ENCODE measurements around the gene NPAT. TPM values are rescaled to one million over a fixed set of nuclear protein-coding genes. Genes with fewer than 3 reads are reported as not detected.

Gene NPAT
- total and polyA plus RNA-seq, 4 donors = 1.6 to 12.7 (median 5.9) TPM

GRCh38 chr11:108237058-108237481, 14.6 kb upstream of the NPAT start:
- H3K4me3 ChIP-seq (ENCODE audit: low read depth in 1 of 3, low read length in 3 of 3) = no peak overlapping the region
- H3K4me1 ChIP-seq (ENCODE audit: control insufficient read depth in 4 of 4, insufficient read depth in 4 of 4, low read length in 3 of 4) = no peaks in the 10 kb centered on the region
- H3K9me3 ChIP-seq (ENCODE audit: control insufficient read depth in 4 of 4, low read length in 3 of 4) = no peaks in the 10 kb centered on the region
- no peaks in the 10 kb centered on the region for H3K27me3 ChIP-seq (ENCODE audit: control insufficient read depth in 4 of 4, insufficient read depth in 4 of 4, low read length in 3 of 4)
- no peak overlapping the region for H3K27ac ChIP-seq (ENCODE audit: low read depth in 1 of 2, low read length in 2 of 2)
- 83% methylated on average over 1 of the region's 1 CpG for WGBS
- TF ChIP-seq RXRA (IDR thresholded peaks at IDR 0.05) (no peak), RAD21 (IDR thresholded peaks at IDR 0.05) (no peak), CTCF (IDR thresholded peaks at IDR 0.05; ENCODE audit: low read depth, low read length, missing input control) (no peak), MAX (IDR thresholded peaks at IDR 0.05) (no peak), REST (IDR thresholded peaks at IDR 0.05) (no peak), ATF3 (IDR thresholded peaks at IDR 0.05) (no peak), NR2F2 (IDR thresholded peaks at IDR 0.05) (no peak), ZBTB33 (IDR thresholded peaks at IDR 0.05) (no peak), FOXA2 (IDR thresholded peaks at IDR 0.05) (no peak), HNF4G (IDR thresholded peaks at IDR 0.05) (no peak), FOXA1 (IDR thresholded peaks at IDR 0.05) (no peak), JUND (IDR thresholded peaks at IDR 0.05) (no peak), GABPA (IDR thresholded peaks at IDR 0.05 in 1 of 2, conservative IDR thresholded peaks at IDR 0.05 in 1 of 2) (no peak), HNF4A (conservative IDR thresholded peaks at IDR 0.05) (no peak), YY1 (IDR thresholded peaks at IDR 0.05) (no peak), SP1 (IDR thresholded peaks at IDR 0.05) (no peak), TAF1 (conservative IDR thresholded peaks at IDR 0.05) (no peak), EGR1 (IDR thresholded peaks at IDR 0.05; ENCODE audit: low read depth in 2 of 2) (no peak)
- H3K9ac ChIP-seq (ENCODE audit: low read depth in 1 of 2, low read length in 2 of 2) = peak overlapping the region in 1 of 2 donors; percentile 33
- DNase-seq (ENCODE audit: low spot score) = no peak
- H3K36me3 ChIP-seq (ENCODE audit: control insufficient read depth in 4 of 4, insufficient read depth in 3 of 4, low read depth in 1 of 4, low read length in 3 of 4) = peaks cover 7 to 27% (median 17%) of the 10 kb centered on the region in 4 donors

Measured in liver (tissue), 9 donors.